HG02973 (cell line): ENCODE results near the gene TMEM234.
"Not testable (repeated sequence)": the region's sequence is repeated elsewhere in the genome, so short reads cannot be mapped to it uniquely, and the experiment has no call there.

ENCODE experiments used
- ATAC-seq: cut with Tn5 transposase; IDR thresholded peaks from one replicate; pipeline ENCODE4 v1.9.1; 2021; ENCODE audit warnings: moderate library complexity; ENCODE audit not compliant: unreplicated experiment

Gene TMEM234

GRCh38 chr1:32221980-32222755 is at the start of gene TMEM234, which contains the start of gene EIF3I:
TMEM234 (minus strand) TSS chr1:32222353; CDS start chr1:32222322, 31 bp downstream.
EIF3I (plus strand) TSS chr1:32222407; CDS start chr1:32222442, 35 bp downstream.
- peak; percentile 87 for ATAC-seq

- ATAC-seq: no peak
These were observed 47.6 kb upstream of the TMEM234 start for GRCh38 chr1:32269744-32270143.

- no peak for ATAC-seq
These were observed 44.9 kb upstream of the TMEM234 start for GRCh38 chr1:32266921-32267591.

GRCh38 chr1:32265846-32266245 is 43.7 kb upstream of the TMEM234 start:
- ATAC-seq: no peak

GRCh38 chr1:32263744-32264143 is 41.6 kb upstream of the TMEM234 start:
- ATAC-seq: no peak

- not testable (repeated sequence) for ATAC-seq
These were observed 41.1 kb upstream of the TMEM234 start for GRCh38 chr1:32263236-32263593.

- no peak for ATAC-seq
These were observed 35.0 kb upstream of the TMEM234 start for GRCh38 chr1:32257227-32257508.

GRCh38 chr1:32256473-32257226 is 34.5 kb upstream of the TMEM234 start:
- no peak for ATAC-seq

- ATAC-seq: no peak
These were observed 33.2 kb upstream of the TMEM234 start for GRCh38 chr1:32255072-32256071.

- no peak for ATAC-seq
These were observed 29.0 kb upstream of the TMEM234 start, which contains the start of gene LCK for GRCh38 chr1:32250893-32251716. LCK (plus strand) TSS chr1:32251265; CDS start chr1:32274330, 23,065 bp downstream.

GRCh38 chr1:32249831-32250525 is 27.8 kb upstream of the TMEM234 start:
- ATAC-seq: peak; percentile 42

- no peak for ATAC-seq
These were observed 26.1 kb upstream of the TMEM234 start for GRCh38 chr1:32247983-32248889.

GRCh38 chr1:32247452-32247851 is 25.3 kb upstream of the TMEM234 start:
- no peak for ATAC-seq

GRCh38 chr1:32246888-32247273 is 24.7 kb upstream of the TMEM234 start, which contains the start of gene FAM167B:
FAM167B (plus strand) TSS chr1:32247222; CDS start chr1:32247422, 200 bp downstream.
- ATAC-seq: no peak

- ATAC-seq: no peak
These were observed 20.2 kb upstream of the TMEM234 start for GRCh38 chr1:32242341-32242851.

GRCh38 chr1:32241001-32241763 is 19.0 kb upstream of the TMEM234 start:
- no peak for ATAC-seq
